ENCODE data around the gene EML2. TPM values are rescaled to one million over a fixed set of nuclear protein-coding genes. Genes with fewer than 3 reads are reported as not detected.
A peak's percentile ranks its signal among the peaks of the same experiment; 100 is the strongest.

The EML2 gene
- total RNA-seq, 1 experiment from 2014 or later: 93.7 TPM

GRCh38 chr19:45568732-45569131 lies 70.5 kb downstream of the EML2 start:
- DNase-seq: peak; percentile 60
- CTCF ChIA-PET: no interaction called here
- peaks cover 31% of the 10 kb centered on the region for H3K4me1 Mint-ChIP-seq (ENCODE audit: low read depth, unreplicated experiment)
- H3K36me3 Mint-ChIP-seq (ENCODE audit: insufficient read depth, unreplicated experiment): peaks cover 20% of the 10 kb centered on the region
- peak overlapping the region; percentile 72 for H3K27ac Mint-ChIP-seq (ENCODE audit: unreplicated experiment)
- no peaks in the 10 kb centered on the region for H3K27me3 Mint-ChIP-seq (ENCODE audit: unreplicated experiment)
- no peaks in the 10 kb centered on the region for H3K9me3 Mint-ChIP-seq (ENCODE audit: low read depth, unreplicated experiment)
- H3K4me3 Mint-ChIP-seq (ENCODE audit: low read depth, unreplicated experiment): no peak overlapping the region
- intact Hi-C loops (cut with micrococcal nuclease; ENCODE audit: unreplicated experiment): no loop called here
- no peak for TF ChIP-seq CTCF (IDR thresholded peaks at IDR 0.05; ENCODE audit: unreplicated experiment)
- BruUV-seq (replicated peaks): no TSS peak

GRCh38 chr19:45567609-45568008 lies 71.6 kb downstream of the EML2 start:
- CTCF ChIA-PET: interaction anchor here (0.6 to 0.9 kb wide), 2 partner anchors 9 to 249 kb away, joined by 3 to 5 read pairs; no protein-coding TSS in a partner anchor
- intact Hi-C loops (cut with micrococcal nuclease; ENCODE audit: unreplicated experiment): no loop called here
- Mint-ChIP-seq H3K9me3 (ENCODE audit: low read depth, unreplicated experiment) (no peaks in the 10 kb centered on the region), H3K4me1 (ENCODE audit: low read depth, unreplicated experiment) (peaks cover 31% of the 10 kb centered on the region), H3K27me3 (ENCODE audit: unreplicated experiment) (no peaks in the 10 kb centered on the region), H3K27ac (ENCODE audit: unreplicated experiment) (no peak overlapping the region), H3K4me3 (ENCODE audit: low read depth, unreplicated experiment) (no peak overlapping the region), H3K36me3 (ENCODE audit: insufficient read depth, unreplicated experiment) (peaks cover 14% of the 10 kb centered on the region)
- no peak for DNase-seq
- TF ChIP-seq CTCF (IDR thresholded peaks at IDR 0.05; ENCODE audit: unreplicated experiment): no peak
- BruUV-seq (replicated peaks): no TSS peak

DNA sequence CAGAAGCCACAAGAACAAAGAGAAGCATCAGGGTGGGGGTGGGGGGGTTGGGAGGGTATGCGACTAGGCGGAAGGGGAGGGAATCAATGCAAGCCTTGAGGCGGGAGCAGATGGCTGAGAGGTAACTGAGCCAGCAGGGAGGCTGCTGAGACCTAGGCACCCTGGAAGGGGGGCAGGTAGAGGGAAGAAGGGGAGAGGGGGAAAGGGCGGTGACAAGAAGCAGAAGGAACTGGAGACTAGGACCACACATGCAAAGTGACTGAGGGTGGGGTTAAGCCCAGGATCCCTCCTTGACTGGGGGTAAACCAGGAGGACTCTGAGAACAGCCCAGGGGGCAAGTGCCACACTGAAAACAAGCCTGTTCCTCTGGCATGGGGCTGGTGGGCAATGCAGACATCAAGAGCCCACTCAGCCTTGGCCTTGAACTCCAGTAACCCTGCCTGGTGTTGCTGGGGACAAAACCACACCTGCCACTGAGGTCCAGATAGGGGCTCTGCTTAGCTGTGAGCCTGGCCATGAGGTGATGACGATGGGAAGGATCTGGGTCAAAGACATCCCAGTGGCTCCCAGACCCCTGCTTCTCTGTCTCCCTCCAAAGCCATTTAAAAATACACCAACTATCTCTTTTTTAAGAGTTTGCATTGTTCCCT lies 74.9 kb downstream of the EML2 start:
- H3K27me3 Mint-ChIP-seq (ENCODE audit: unreplicated experiment): no peaks in the 10 kb centered on the region
- H3K27ac Mint-ChIP-seq (ENCODE audit: unreplicated experiment): no peak overlapping the region
- H3K9me3 Mint-ChIP-seq (ENCODE audit: low read depth, unreplicated experiment): no peaks in the 10 kb centered on the region
- H3K4me1 Mint-ChIP-seq (ENCODE audit: low read depth, unreplicated experiment): peaks cover 30% of the 10 kb centered on the region
- CTCF ChIA-PET: no interaction called here
- no peak for TF ChIP-seq CTCF (IDR thresholded peaks at IDR 0.05; ENCODE audit: unreplicated experiment)
- DNase-seq: no peak
- intact Hi-C loops (cut with micrococcal nuclease; ENCODE audit: unreplicated experiment): no loop called here
- H3K36me3 Mint-ChIP-seq (ENCODE audit: insufficient read depth, unreplicated experiment): peaks cover 17% of the 10 kb centered on the region
- no TSS peak for BruUV-seq (replicated peaks)
- no peak overlapping the region for H3K4me3 Mint-ChIP-seq (ENCODE audit: low read depth, unreplicated experiment)

DNA sequence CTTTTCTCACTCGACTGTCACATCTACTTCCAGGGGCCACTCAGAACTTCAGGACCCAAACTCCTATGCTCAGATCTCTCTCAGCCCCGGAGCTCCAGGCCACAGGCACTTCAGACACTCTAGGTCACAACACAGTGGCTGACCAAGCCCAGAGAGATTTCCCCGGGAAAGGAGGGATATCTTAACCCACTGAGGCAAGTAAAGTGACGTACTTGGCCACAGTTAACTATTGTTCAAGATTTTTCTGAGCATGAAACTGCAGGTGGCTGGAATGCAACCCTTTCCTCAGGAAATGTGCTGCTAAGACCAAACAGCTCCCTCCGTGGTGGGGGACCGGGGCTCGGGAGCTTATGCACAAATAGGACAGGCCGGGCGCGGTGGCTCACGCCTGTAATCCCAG lies 78.5 kb downstream of the EML2 start:
- Mint-ChIP-seq H3K4me3 (ENCODE audit: low read depth, unreplicated experiment) (no peak overlapping the region), H3K27ac (ENCODE audit: unreplicated experiment) (peak overlapping the region; percentile 8), H3K4me1 (ENCODE audit: low read depth, unreplicated experiment) (peaks cover 9% of the 10 kb centered on the region), H3K27me3 (ENCODE audit: unreplicated experiment) (no peaks in the 10 kb centered on the region), H3K36me3 (ENCODE audit: insufficient read depth, unreplicated experiment) (peaks cover 8% of the 10 kb centered on the region), H3K9me3 (ENCODE audit: low read depth, unreplicated experiment) (no peaks in the 10 kb centered on the region)
- CTCF ChIA-PET: no interaction called here
- TF ChIP-seq CTCF (IDR thresholded peaks at IDR 0.05; ENCODE audit: unreplicated experiment): no peak
- intact Hi-C loops (cut with micrococcal nuclease; ENCODE audit: unreplicated experiment): no loop called here
- DNase-seq: no peak
- no TSS peak for BruUV-seq (replicated peaks)

Measured in Calu3 (cell line).